HCEC 1CT (cell line): ENCODE data around the gene TFR2.

Experiments
- DNase-seq: peaks from one replicate; pipeline ENCODE4 v3.0.0-alpha.2; 2017

TFR2 gene

DNA sequence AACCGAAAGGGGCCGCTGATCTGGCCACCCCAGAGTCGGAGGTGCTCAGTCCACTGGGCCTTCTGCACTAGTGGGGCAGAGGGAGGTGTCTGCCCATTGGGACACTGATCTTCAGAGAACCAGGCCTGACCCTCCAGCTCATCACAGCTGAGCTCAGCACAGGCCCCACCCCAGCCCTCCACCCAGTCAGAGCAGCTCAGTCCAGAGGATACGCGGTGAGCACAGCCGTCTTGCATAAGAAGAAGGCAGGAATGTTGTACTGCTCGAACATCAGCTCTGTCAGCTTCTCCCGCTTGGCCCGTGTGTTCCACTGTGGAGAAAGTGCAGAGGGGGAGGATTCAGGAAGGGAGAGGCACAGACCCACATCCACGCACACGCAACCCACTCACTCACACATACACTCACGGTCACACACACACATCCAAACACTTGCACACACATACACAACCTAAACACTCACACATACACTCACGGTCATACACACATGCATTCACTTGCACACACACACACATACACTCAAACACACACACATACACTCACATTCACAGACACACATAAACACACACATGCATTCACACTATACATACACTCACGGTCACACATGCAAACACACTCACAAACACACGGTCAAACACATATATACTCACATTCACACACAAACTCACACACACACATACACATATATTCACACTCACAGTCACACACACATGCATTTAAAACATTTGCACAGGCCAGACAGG, 8.6 kb upstream of the TFR2 start:
- no peak for DNase-seq

DNA sequence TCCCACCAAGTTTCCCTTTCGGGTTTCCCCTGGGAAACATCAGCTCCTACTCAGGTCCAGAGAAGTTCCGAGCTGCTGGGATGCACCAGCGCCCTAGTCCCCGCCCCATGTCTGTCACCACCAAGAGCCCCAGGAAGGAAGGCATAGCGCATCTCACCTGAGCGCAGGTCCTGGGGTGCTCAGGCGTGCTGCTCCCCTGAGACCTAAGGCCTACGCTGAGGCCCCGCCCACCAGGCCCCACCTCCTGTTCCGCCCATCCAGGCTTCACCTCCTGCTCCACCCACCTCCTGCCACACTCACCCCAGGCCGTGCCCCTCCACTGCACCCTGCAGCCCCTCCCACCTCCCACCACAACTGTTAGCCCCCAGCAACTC, 1.2 kb upstream of the TFR2 start:
- no peak for DNase-seq

DNA sequence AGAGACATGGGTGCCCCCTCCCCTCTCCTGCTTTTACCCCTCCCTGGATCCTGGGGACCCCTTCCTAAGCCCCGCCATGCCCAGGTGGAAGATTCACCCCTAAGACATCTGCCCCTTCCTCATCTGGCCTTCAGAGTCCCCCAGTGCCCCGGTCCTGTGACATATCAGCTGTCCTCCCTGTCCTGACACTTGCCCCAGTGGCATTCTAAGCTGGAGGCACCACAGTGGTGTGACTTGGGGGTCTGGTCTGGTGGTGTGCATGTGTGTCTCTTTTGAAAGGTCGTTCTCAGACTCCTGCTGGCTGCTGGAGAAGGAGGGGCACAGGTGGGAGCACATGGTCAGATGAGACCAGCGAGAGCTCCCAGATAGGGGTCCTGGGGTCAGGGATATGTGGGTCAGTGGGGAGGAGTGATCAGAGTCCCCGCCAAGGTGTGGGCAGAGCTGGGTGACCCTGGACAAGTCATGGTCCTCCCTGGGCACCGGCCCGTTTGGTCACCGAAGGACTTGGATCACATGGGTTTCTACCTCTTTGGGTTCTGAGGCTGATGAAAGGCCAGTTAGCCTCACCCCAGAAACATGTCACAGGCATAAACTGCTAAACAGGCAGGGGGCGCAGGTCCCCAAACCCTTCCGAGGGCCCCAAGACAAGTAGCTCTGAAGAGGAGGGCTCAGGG, 645 bp upstream of the TFR2 start:
- no peak for DNase-seq

DNA sequence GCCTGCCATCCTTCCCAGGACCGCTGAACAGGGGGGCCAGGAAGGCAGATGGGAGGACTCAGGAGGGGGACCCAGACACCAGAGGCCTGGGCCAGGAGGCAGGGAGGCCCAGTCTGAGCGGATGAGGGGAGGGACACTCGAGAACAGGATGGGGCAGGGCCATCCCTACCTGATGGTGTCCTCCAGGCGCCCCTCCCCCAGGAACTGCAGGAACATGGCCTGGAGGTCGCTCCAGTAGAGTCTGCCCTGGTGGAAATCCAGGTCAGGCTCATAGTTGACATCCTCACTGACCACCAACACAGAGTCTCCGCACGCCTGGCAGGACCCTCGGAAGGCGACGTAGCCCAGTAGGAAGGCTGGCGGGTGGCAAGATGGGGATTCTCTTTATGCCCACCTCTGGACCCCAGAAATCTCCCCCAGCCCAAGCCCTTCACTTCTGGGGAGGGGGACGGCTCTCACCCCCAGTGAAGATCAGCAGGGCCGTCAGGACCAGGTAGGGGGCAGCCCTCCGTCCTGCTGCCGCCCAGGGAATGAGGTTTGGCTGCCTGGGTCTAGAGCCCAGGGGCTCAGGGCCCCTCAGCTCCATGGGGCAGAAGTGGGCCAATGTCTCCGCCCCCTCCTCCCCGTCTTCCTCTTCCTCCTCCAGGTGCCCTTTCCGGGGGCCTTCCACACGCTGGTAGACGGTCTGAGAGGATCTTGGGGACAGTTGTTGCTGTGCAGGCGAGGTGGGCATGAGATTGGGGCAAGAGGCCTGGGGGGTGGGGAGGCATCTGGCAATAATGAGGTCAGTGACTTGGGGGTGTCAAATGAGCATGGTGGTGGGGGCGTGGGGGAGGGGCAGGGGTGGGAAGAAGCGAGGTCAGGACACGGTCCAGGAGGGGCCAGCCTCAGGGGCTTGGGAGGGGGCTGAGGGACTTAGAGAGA, 573 bp downstream of the TFR2 start:
- no peak for DNase-seq

DNA sequence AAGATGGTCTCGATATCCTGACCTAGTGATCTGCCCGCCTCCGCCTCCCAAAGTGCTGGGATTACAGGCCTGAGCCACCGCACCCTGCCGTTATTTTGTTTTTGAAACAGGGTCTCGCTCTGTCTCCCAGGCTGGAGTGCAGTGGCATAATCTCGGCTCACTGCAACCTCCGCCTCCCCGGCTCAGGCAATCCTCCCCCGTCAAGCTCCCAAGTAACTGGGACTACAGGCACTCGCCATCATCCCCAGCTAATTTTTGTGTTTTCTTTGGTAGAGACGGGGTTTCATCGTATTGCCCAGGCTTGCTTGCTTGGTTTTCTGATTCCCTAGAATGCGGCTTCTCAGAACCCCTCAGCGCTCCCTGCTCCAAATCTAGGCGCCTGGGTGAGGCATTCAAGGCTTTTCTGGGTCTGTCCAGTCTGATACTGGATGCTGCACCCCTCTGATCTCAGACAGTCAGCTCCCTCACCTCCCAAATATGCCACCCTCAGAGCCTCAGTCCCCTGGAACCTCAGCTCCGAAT, 1.3 kb downstream of the TFR2 start:
- DNase-seq: no peak

DNA sequence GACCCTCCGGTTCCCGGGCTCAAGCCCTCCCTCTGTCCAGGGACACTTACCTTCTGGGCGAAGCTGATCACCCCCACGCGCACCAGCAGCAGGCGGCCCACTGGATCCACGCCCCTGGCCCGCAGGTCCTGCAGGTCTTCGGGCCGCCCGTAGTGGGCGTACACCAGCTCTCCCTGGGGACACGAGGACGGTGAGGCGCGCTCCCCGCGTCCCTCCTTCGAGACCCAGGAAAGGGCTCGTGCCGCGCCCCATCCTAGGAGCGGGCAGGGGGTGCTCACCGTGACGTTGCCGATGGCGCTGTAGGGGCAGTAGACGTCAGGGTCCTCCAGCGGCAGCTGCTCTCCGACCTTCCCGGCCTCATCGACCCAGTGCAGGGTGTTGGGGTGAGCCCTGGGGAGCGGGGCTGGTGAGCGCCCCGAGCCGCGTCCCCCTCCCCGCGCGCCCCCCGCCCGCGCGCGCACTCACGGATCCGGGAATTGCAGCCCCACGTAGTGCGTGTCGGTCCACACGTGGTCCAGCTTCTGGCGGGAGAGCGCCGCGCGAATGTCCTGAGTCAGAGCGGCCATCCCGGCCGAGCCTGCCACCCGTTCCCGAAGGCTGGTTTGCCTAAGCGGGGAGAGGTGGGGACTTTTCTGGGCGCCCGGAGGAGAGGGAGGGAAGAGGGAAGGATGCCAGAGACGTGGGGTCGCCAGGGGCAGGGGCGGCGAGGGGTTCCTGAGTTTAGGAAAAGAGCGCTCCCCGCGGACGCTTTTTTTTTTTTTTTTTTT, 8.2 kb downstream of the TFR2 start:
- no peak for DNase-seq

DNA sequence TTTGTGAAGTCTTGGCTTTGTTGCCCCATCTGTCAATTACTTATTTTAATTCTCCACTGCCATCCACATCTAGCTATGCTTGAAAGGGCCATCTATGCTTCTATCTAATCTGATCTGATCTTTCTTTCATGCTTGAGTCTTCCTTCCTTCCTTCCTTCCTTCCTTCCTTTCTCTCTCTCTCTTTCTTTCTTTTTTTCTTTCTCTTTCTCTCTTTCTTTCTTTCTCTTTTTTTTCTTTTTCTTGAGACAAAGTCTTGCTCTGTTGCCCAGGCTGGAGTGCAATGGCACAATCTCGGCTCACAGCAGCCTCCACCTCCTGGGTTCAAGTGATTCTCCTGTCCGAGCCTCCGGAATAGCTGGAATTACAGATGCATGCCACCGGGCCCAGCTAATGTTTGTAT, 11.3 kb downstream of the TFR2 start:
- DNase-seq: no peak

DNA sequence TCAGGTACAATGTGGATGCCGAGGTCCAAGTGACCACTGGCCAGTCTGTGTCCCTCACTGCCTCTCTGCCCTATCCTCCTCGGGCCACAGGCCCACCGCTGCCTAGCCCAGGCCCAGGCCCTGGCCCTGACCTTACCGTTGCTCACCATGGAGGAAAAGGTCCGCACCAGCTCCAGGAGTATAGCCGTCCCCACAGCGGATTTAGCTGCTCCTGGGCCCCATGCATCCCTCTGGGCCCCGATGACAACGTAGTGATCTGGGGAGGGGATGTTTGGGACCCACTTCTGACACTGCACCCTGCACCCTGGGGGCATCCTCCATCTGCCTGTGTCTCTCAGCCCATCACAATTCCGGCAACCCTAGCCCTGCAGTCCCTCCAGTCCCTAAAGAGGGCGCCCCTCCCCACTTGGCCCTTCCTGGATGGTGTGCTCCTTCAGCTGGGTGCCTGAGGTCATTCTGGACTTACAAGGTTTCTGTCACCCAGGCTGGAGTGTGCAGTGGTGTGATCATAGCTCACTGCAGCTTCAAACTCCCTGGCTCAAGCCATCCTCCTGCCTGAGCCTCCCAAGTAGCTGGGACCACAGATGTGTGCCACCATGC, 12.1 kb downstream of the TFR2 start:
- DNase-seq: peak; percentile 38

DNA sequence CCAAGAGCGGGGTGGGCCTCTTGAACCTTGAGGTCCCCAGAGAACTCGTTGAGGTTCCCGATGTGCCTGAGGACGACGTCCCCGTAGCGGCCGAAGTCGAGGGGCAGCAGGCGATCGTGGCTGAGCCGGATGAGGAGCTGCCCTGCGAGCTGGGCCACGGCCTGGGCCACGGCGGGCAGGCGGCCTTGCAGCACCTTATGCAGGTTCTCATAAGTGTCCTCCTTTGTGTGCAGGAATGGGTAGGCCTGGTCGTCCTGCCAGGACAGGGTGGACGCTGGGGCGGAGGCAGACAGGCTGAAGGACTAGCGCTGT, 14.2 kb downstream of the TFR2 start:
- DNase-seq: no peak

DNA sequence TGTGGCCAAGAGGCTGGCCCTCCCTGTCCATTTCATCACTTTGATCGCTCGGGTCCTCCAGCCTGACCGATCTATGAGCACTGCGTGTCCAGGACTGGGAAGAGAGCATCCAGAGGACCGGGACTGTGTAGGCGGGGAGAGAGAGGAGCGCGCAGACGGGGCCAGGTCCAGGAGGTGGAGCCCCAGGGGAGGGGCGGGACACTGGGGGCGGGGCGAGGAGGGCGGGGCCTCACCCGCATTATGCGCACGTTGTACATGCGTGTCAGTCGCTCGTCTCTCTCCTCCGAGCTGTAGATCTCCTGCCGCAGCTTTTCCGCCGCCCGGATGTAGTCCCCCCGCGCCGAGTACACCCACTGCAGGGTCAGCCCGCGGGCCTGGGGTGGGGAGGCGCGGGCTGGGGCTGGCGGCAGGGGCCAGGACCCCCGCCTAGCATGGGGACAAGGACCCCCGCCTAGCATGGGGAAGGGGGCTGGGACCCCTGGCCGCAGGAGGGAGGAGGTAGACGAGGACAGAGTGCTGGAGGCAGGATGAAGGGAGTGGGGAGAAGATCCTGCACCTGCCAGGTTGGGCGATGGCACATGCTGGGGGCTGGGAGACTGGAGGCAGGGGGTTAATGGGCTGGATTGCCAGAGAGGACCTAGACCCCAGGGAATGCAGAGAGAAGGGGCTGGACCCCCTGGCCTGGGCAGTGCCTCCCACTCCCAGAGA, 14.7 kb downstream of the TFR2 start:
- peak; percentile 84 for DNase-seq

DNA sequence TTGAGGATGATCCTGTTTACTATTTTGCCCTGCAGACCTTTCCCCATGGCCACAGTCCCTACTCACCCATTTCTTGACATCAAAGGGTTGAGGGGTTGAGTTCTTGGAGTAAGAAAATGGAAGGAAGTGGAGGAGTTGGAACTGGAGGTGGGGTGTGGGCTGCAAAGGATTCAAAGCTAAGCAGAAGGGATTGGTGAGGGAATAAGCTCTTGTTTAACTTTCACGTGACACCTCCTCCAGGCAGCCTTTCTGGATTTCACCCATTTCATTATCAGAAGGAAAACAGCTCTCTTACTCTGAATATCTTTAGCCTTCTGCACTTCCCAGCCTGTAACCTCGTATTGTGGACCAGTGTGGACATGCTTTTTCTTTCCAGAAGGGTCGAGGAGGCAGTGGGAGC, 15.3 kb downstream of the TFR2 start:
- no peak for DNase-seq

DNA sequence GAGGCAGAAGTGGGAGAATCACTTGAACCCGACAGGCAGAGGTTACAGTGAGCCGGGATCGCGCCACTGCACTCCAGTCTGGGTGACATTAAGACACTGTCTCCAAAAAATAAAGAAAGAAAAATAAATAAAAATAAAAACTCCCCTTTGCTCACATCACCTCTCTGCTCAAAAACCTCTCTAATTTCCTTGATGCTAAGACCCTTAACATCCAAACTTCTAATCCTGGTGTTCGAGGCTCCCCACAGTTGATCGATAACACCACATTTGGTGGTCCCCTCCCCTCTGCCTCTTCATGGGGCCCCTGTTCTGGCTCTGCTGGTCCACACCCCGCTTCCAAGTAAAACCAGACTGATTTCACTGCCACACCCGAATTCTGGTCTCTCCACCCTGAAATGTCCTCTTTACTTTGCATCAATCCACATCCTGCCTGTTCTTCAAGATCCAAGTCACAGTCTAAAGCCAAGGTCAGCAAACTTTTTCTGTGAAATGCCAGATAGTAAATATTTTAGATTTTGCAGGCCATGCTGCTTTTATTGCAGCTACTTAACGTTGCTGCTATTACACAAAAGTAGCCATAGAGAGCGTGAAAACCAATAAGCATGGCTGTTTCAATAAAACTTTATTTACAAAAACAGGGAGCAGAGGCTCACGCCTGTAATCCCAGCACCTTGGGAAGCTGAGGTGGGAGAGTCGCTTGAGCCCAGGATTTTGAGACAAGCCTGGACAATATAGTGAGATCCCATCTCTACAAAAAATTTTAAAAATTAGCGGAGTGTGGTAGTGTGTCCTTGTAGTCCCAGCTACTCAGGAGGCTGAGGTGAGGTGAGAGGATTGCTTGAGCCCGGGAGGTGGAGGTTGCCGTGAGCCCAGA, 17.2 kb downstream of the TFR2 start:
- no peak for DNase-seq

DNA sequence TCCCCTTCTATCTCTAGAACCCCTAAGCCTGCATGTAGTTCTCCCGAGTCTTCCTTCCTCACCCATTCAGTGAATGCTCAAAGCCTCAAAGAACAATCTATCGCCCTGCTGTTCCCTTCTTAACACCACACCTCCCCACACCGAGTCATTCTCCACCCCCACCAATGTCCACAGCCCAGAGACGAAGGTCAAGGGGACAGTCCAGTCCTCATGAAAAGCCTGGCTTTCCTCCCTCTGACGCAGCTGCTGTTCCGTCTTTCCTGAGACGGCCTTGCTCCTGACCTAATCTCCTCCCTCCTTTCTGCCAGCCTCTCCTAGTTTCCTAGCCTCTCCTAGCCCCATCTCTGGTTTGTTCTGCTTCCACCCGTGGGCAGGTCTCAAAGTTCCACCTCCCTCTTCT, 19.8 kb downstream of the TFR2 start:
- no peak for DNase-seq

DNA sequence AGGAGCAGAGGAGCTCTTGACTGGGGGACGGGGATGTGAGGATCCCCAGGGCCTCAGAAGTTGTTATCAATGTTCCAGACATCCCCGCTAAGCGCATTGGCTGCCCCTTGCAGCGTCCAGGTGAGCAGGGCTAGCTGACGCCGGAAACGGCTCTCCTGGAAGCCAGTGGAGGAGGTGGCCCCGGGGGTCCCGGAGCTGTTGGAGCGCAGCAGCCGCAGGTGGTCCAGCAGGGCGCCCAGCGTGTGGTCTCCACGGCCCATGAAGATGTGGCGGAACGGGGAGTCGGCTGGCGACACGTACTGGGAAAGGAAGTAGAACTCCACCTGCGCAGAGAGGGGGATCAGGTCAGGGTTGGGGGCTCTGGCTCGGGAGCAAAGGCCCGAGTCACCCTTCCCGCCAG, 20.5 kb downstream of the TFR2 start:
- DNase-seq: no peak

DNA sequence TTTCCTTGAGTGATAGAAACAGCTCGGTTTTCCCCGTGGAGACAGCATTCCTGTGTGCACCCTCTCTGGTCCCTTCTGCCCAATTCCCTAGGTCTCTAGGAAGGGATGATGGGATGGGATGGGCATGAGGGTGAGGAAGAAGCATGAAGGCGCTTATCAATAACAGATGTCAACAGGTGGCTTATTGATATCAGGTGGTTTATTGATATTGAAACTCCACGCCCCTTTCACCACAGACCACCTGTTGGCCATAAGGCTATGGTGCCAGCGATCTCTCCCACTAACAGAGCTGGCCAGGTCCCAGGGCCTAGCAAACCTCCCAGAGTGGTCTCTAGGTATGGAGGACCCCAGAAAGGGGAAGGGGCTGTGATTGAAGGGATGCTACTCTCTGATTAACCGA, 21.1 kb downstream of the TFR2 start:
- no peak for DNase-seq

DNA sequence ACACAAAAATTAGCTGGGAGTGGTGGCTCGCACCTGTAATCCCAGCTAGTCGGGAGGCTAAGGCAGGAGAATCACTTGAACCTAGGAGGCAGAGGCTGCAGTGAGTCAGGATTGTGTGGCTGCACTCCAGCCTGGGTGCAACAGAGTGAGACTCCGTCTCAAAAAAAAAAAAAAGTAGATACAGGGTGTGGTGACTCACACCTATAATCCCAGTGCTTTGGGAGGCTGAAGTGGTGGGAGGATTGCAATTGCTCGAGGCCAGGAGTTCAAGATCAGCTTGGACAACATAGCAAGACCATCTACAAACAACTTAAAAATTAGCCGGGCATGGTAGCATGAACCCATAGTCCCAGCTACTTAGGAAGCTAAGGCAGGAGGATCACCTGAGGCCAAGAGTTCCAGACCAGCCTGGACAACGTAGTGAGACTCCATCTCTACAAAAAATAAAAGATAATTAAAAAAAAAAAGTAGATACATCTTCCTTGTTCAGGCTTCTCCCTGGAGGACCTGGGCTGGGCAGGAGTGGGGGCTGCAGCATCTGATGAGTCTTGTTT, 27.0 kb downstream of the TFR2 start:
- DNase-seq: peak; percentile 15

DNA sequence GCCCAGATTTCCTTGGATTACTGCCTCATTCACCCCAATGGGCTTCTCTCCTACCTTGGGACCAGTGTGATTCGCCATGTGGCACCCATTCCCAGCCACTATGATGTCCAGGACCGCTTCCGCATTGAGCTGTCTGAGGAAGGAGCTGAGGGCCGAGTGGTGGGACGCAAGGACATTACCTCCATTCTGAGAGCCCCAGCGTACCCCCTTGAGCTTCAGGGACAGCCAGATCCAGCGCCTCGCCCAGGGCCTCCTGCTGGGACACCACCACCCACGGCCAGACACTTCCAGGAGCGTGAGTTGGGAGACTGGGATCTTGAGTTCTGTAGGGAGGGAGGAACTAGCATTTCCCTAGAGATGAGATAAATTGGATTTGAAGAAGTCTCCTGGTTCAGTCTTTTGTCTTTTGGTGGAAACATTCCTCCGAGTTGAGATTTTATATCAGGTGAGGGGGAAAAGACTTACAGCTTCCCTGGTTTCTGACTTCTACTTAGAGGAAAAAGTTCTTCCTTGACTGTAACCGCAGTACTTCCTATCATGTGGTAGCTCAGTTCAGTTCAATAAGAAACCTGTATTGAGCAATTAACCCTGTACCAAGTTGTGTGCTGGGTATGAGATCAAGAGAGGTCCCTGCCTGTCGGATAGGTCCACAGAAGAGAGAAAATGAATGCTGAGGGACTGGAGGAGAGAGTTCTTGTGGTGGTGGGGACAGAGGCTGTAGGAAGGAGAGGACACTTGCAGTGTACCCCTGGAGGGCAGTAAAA, 27.8 kb downstream of the TFR2 start:
- no peak for DNase-seq

DNA sequence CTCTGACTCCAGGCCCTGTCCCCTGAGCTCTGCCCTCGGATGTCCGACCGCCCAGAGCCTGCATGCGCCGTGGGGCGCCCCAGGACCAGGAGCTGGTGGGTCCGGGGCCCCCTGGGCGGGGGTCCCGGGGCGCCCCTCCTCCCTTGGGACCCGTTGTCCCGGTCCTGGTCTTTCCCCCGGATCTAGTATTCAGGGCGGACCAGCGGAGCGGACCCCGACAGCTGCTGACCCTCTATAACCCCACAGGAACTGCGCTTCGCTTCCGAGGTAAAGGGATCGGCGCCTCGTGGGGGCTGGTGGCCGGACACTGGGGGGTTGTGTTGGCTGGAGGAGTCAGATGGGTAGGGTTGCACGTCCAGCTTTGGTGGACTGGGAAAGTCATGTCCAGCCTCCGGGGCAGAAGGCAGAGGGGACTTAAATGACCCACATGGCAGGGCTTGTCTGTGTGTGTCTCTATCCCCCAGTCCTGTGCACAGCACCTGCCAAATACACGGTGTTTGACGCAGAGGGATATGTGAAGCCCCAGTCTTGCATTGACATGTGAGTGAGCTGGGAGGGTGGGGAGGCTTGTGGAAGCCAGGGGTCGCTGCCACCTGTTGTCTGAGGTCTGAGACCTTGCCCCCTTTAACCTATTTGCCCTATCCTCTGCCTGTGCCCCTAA, 28.5 kb downstream of the TFR2 start:
- no peak for DNase-seq
